ENCODE results near the gene USP9Y.

Gene USP9Y

DNA sequence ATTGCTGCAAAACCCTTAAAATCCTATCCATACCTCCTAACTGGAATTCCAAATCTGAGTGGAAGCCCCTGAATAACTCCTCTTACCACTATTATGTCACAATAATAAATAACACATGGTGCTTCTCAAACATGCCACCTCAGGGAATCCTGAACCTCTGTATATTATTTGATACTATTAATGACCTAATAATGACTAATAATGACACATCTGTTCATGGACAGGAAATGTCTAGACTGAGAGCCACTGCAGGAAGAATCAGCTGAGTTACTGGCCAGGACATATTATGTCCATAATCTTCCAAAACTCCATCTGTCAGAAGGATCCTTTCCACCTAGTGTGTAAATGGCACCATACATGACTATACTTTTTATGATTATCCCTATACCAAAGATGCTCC is 195.9 kb downstream of the USP9Y start:
- no peak overlapping the region for H3K4me3 ChIP-seq (ENCODE audit: low read depth, low read length)
- DNase-seq (ENCODE audit: low read depth, low spot score): no peak
- TF ChIP-seq, protein P1, sequence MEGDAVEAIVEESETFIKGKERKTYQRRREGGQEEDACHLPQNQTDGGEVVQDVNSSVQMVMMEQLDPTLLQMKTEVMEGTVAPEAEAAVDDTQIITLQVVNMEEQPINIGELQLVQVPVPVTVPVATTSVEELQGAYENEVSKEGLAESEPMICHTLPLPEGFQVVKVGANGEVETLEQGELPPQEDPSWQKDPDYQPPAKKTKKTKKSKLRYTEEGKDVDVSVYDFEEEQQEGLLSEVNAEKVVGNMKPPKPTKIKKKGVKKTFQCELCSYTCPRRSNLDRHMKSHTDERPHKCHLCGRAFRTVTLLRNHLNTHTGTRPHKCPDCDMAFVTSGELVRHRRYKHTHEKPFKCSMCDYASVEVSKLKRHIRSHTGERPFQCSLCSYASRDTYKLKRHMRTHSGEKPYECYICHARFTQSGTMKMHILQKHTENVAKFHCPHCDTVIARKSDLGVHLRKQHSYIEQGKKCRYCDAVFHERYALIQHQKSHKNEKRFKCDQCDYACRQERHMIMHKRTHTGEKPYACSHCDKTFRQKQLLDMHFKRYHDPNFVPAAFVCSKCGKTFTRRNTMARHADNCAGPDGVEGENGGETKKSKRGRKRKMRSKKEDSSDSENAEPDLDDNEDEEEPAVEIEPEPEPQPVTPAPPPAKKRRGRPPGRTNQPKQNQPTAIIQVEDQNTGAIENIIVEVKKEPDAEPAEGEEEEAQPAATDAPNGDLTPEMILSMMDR (IDR thresholded peaks at IDR 0.05; ENCODE audit: low read depth, low read length): no peak
- in situ Hi-C loops (cut with HindIII; ENCODE audit: low sequenced_read_pairs): no loop called here

DNA sequence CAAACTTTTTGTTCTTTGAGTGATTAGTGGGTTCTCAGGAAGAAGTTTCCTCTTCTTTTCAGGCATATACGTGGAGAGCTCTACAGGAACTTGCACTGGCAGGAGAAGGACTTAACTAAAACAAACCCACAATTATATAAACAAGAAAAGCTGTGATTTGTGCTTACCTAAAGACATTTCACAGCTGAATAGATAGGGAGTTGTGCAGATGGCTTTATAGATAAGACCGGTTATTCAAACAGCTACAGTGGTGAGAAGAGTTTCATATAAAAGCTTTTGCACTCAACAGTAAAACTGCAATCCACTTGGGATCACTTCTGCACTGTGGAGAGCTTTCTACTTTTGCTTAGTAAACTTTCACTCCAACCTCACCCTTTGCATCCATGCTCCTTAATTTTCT is 197.6 kb downstream of the USP9Y start:
- no peak overlapping the region for H3K4me3 ChIP-seq (ENCODE audit: low read depth, low read length)
- TF ChIP-seq, protein P1 (IDR thresholded peaks at IDR 0.05; ENCODE audit: low read depth, low read length): no peak
- in situ Hi-C loops (cut with HindIII; ENCODE audit: low sequenced_read_pairs): no loop called here
- no peak for DNase-seq (ENCODE audit: low read depth, low spot score)

DNA sequence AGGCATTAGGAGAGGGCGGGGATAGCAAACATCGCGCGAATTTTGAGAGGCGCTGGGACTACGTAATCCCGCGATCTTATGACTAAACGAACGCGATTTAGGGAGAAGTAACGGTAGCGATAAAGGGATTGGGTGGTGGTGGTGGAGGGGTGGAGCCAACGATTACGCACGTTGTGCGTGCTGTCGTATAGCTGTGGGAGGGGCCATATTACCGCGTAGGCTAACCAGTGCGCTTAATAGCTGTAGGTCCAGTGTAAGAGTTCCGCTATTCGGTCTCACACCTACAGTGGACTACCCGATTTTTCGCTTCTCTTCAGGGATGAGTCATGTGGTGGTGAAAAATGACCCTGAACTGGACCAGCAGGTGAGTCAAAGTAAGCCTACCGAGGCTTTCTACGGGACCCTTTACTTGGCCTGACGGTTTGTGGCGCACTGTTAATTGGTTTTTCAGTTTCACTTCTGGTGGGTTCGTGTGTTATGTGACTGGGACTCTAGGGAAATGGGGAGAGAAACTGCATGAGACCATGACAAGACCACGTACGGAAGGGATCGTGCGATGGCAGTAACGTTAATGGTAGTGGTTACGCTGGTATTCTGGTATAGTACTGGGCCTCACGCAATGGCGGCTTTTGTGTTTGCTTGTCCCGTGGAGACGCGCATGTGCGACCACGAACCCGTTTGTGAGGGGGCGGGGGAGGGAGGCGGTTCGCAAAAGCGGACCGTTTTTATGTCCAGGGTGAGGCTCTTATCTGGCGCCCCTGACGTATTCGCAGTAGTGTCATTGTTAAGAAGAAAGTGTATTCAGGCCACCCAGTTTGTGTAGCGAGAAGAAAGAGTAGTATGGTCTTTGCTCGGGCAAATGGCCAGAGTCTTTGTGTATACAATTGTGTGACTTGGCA is 203.8 kb downstream of the USP9Y start, which contains the start of gene DDX3Y:
Gene DDX3Y (plus strand): TSS at position 251 of the 899 bp plus-strand sequence. CDS start 69 bp downstream, at position 320.
- no peak for DNase-seq (ENCODE audit: low read depth, low spot score)
- H3K4me3 ChIP-seq (ENCODE audit: low read depth, low read length): no peak within 1 kb of the TSS

DNA sequence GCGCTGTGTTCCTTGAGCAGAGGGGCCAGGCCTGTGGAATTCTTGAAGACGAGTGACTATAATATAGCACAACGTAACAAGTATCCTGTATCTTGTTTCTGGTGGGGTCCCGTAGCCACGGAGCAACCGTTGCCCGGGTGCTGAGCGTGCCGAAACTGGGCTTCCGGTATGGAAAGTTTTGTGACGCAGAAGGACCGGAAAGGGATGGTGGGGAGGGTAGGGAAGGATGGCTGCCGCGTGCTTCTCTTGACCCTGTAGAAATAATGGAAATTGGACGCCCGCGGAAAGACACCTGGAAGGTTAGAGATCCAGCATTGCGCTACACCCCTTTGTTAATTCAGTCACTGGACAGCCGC is 204.5 kb downstream of the USP9Y start:
- DNase-seq (ENCODE audit: low read depth, low spot score): no peak
- no peak overlapping the region for H3K4me3 ChIP-seq (ENCODE audit: low read depth, low read length)
- in situ Hi-C loops (cut with HindIII; ENCODE audit: low sequenced_read_pairs): no loop called here
- TF ChIP-seq, protein P1 (IDR thresholded peaks at IDR 0.05; ENCODE audit: low read depth, low read length): no peak

More for the DNA sequence above, 203.8 kb downstream of the USP9Y start, which contains the start of gene DDX3Y:
- in situ Hi-C loops (cut with HindIII; ENCODE audit: low sequenced_read_pairs): no loop called here
- TF ChIP-seq, protein P1 (IDR thresholded peaks at IDR 0.05; ENCODE audit: low read depth, low read length): no peak

DNA sequence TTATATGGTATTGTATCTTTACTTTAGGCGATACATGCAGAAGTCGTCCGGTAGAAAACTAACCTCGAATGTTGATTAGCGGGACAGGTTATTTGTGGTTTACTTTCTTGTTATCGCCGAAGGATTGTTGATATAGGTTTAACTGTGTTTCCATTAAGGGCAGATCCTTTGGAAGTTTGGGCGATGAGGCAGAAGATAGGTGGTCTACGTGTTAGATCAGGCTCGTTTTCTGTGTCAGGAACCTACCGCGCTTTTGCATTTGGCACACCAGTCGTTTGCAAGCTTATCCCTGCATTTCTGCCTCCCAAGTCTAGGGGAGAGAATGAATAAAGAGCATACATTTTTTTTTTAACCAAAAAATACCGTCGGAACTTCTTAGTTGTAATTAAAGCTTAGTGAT is 204.9 kb downstream of the USP9Y start:
- H3K4me3 ChIP-seq (ENCODE audit: low read depth, low read length): no peak overlapping the region
- TF ChIP-seq, protein P1 (IDR thresholded peaks at IDR 0.05; ENCODE audit: low read depth, low read length): no peak
- in situ Hi-C loops (cut with HindIII; ENCODE audit: low sequenced_read_pairs): no loop called here
- no peak for DNase-seq (ENCODE audit: low read depth, low spot score)
